Muscle layer of colon (tissue), 2 donors: ENCODE results near the gene KERA.

ENCODE experiments used
- H3K27ac ChIP-seq: one replicate; pipeline ENCODE4 v1.7.0; 2013; ENCODE audit warnings: low read depth, mild to moderate bottlenecking, low read length, moderate library complexity
- H3K27me3 ChIP-seq, 2 donors: one replicate each; pipeline ENCODE4 v1.7.0; 2013; ENCODE audit warnings: low read length in 2 of 2, mild to moderate bottlenecking in 2 of 2; ENCODE audit not compliant: insufficient read depth in 2 of 2, control insufficient read depth in 1 of 2
- H3K36me3 ChIP-seq: one replicate; pipeline ENCODE4 v1.7.0; 2013; ENCODE audit warnings: mild to moderate bottlenecking, low read length; ENCODE audit not compliant: insufficient read depth
- H3K4me1 ChIP-seq: one replicate; pipeline ENCODE4 v1.7.0; 2013; ENCODE audit warnings: mild to moderate bottlenecking, low read length; ENCODE audit not compliant: insufficient read depth
- H3K4me3 ChIP-seq, 2 donors: one replicate each; pipeline ENCODE4 v1.7.0; 2013; ENCODE audit warnings: low read length in 2 of 2, low read depth in 1 of 2, mild to moderate bottlenecking in 1 of 2, moderate library complexity in 1 of 2
- H3K9ac ChIP-seq: one replicate; pipeline ENCODE4 v1.7.0; 2013; ENCODE audit warnings: low read length
- H3K9me3 ChIP-seq: one replicate; pipeline ENCODE4 v1.7.0; 2013; ENCODE audit warnings: mild to moderate bottlenecking, low read length
- donor health status: abdominal sarcoma.
- donor health status: Adenocarcinoma of cecum.

KERA gene

GRCh38 chr12:91072931-91073330 is 15.1 kb upstream of the KERA start:
- Histone ChIP-seq H3K9ac (no peak overlapping the region), H3K36me3 (no peaks in the 10 kb centered on the region), H3K4me3 (no peak overlapping the region), H3K9me3 (no peaks in the 10 kb centered on the region), H3K27ac (no peak overlapping the region), H3K4me1 (peaks cover 6% of the 10 kb centered on the region), H3K27me3 (no peaks in the 10 kb centered on the region)

- Histone ChIP-seq H3K27ac (no peak overlapping the region), H3K9me3 (no peaks in the 10 kb centered on the region), H3K27me3 (no peaks in the 10 kb centered on the region), H3K9ac (no peak overlapping the region), H3K36me3 (no peaks in the 10 kb centered on the region), H3K4me3 (no peak overlapping the region), H3K4me1 (peaks cover 6% of the 10 kb centered on the region)
Observed at GRCh38 chr12:91070936-91071335, 13.1 kb upstream of the KERA start.

GRCh38 chr12:91065396-91065795 is 7.6 kb upstream of the KERA start:
- H3K27ac ChIP-seq, result no peak overlapping the region
- no peaks in the 10 kb centered on the region for H3K36me3 ChIP-seq
- H3K9me3 ChIP-seq, result no peaks in the 10 kb centered on the region
- no peaks in the 10 kb centered on the region for H3K4me1 ChIP-seq
- H3K9ac ChIP-seq, result no peak overlapping the region
- H3K4me3 ChIP-seq, result no peak overlapping the region
- H3K27me3 ChIP-seq, result no peaks in the 10 kb centered on the region

- Histone ChIP-seq H3K4me3 (no peak overlapping the region), H3K36me3 (no peaks in the 10 kb centered on the region), H3K4me1 (no peaks in the 10 kb centered on the region), H3K9ac (no peak overlapping the region), H3K27ac (no peak overlapping the region), H3K9me3 (no peaks in the 10 kb centered on the region), H3K27me3 (no peaks in the 10 kb centered on the region)
Observed at GRCh38 chr12:91064640-91065039, 6.8 kb upstream of the KERA start.

GRCh38 chr12:91061091-91061490 is 3.3 kb upstream of the KERA start:
- Histone ChIP-seq H3K27ac (no peak overlapping the region), H3K4me3 (no peak overlapping the region), H3K4me1 (no peaks in the 10 kb centered on the region), H3K27me3 (no peaks in the 10 kb centered on the region), H3K9me3 (no peaks in the 10 kb centered on the region), H3K9ac (no peak overlapping the region), H3K36me3 (no peaks in the 10 kb centered on the region)

GRCh38 chr12:91059211-91059610 is 1.4 kb upstream of the KERA start:
- no peak overlapping the region for H3K9ac ChIP-seq
- H3K4me1 ChIP-seq, result peaks cover 6% of the 10 kb centered on the region
- H3K9me3 ChIP-seq, result no peaks in the 10 kb centered on the region
- H3K36me3 ChIP-seq, result no peaks in the 10 kb centered on the region
- H3K4me3 ChIP-seq, result no peak overlapping the region
- no peaks in the 10 kb centered on the region for H3K27me3 ChIP-seq
- H3K27ac ChIP-seq, result no peak overlapping the region

GRCh38 chr12:91058786-91059185 is 962 bp upstream of the KERA start:
- Histone ChIP-seq H3K27ac (no peak overlapping the region), H3K4me3 (no peak overlapping the region), H3K9me3 (no peaks in the 10 kb centered on the region), H3K36me3 (no peaks in the 10 kb centered on the region), H3K4me1 (peaks cover 7% of the 10 kb centered on the region), H3K9ac (no peak overlapping the region), H3K27me3 (no peaks in the 10 kb centered on the region)

- no peak overlapping the region for H3K27ac ChIP-seq
Observed at GRCh38 chr12:91056488-91056887, 1.3 kb downstream of the KERA start.

GRCh38 chr12:91055976-91056375 is 1.8 kb downstream of the KERA start:
- no peak overlapping the region for H3K9ac ChIP-seq
- no peaks in the 10 kb centered on the region for H3K9me3 ChIP-seq
- H3K36me3 ChIP-seq, result no peaks in the 10 kb centered on the region
- no peak overlapping the region for H3K27ac ChIP-seq
- no peak overlapping the region for H3K4me3 ChIP-seq
- peaks cover 7% of the 10 kb centered on the region for H3K4me1 ChIP-seq
- H3K27me3 ChIP-seq, result no peaks in the 10 kb centered on the region

More at GRCh38 chr12:91056488-91056887, 1.3 kb downstream of the KERA start:
- Histone ChIP-seq H3K9me3 (no peaks in the 10 kb centered on the region), H3K27me3 (no peaks in the 10 kb centered on the region), H3K9ac (no peak overlapping the region), H3K4me1 (peaks cover 7% of the 10 kb centered on the region), H3K36me3 (no peaks in the 10 kb centered on the region), H3K4me3 (no peak overlapping the region)

GRCh38 chr12:91053951-91054715 is 3.7 kb downstream of the KERA start:
- Histone ChIP-seq H3K36me3 (no peaks in the 10 kb centered on the region), H3K27ac (no peak overlapping the region), H3K4me3 (no peak overlapping the region), H3K9ac (no peak overlapping the region), H3K27me3 (no peaks in the 10 kb centered on the region), H3K9me3 (no peaks in the 10 kb centered on the region), H3K4me1 (peaks cover 7% of the 10 kb centered on the region)

- no peak overlapping the region for H3K4me3 ChIP-seq
- H3K9ac ChIP-seq, result no peak overlapping the region
- H3K9me3 ChIP-seq, result no peaks in the 10 kb centered on the region
- no peaks in the 10 kb centered on the region for H3K36me3 ChIP-seq
- peaks cover 7% of the 10 kb centered on the region for H3K4me1 ChIP-seq
- no peak overlapping the region for H3K27ac ChIP-seq
- H3K27me3 ChIP-seq, result no peaks in the 10 kb centered on the region
Observed at GRCh38 chr12:91052026-91052425, 5.8 kb downstream of the KERA start.

GRCh38 chr12:91044586-91044985 is 13.2 kb downstream of the KERA start:
- H3K36me3 ChIP-seq, result no peaks in the 10 kb centered on the region
- H3K4me1 ChIP-seq, result peaks cover 7% of the 10 kb centered on the region
- H3K27ac ChIP-seq, result no peak overlapping the region
- no peaks in the 10 kb centered on the region for H3K27me3 ChIP-seq
- no peak overlapping the region for H3K9ac ChIP-seq
- H3K4me3 ChIP-seq, result no peak overlapping the region
- H3K9me3 ChIP-seq, result no peaks in the 10 kb centered on the region
